Keratinocyte (primary cell): Measurements from ENCODE around the gene ZNF862. TPM values are rescaled to one million over a fixed set of nuclear protein-coding genes. Genes with fewer than 3 reads are reported as not detected.

Source experiments
- DNase-seq: peaks from one replicate; pipeline ENCODE4 v3.0.0-alpha.2; 2011; ENCODE audit warnings: low read depth, missing footprints, low spot score
- FAIRE-seq: peaks from 2 replicates; lab custom pipeline; 2011; peaks lifted over from hg19 to GRCh38; lab: Jason Lieb, UNC
- H2AFZ ChIP-seq: 2 replicates; pipeline ENCODE4 v1.6.0; 2012; ENCODE audit warnings: low read length, control low read depth, inconsistent platforms; ENCODE audit not compliant: control insufficient read depth
- H3K27ac ChIP-seq: 2 replicates; pipeline ENCODE4 v1.5.1; 2011; ENCODE audit warnings: low read length; ENCODE audit not compliant: control insufficient read depth, insufficient read depth
- H3K27me3 ChIP-seq: 3 replicates; pipeline ENCODE4 v1.6.0; 2011; ENCODE audit warnings: low read length; ENCODE audit not compliant: control insufficient read depth, insufficient read depth; ENCODE audit errors: extremely low read depth
- H3K36me3 ChIP-seq, 2 experiments: 2 replicates in 1 of 2; 3 replicates in 1 of 2; pipeline ENCODE4 v1.5.1; 2011; ENCODE audit warnings: low read length in 2 of 2, mild to moderate bottlenecking in 1 of 2; ENCODE audit not compliant: control insufficient read depth in 2 of 2, insufficient read depth in 2 of 2; ENCODE audit errors: extremely low read depth in 1 of 2
- H3K4me1 ChIP-seq: 3 replicates; pipeline ENCODE4 v1.5.1; 2011; ENCODE audit warnings: low read length; ENCODE audit not compliant: control insufficient read depth, insufficient read depth; ENCODE audit errors: extremely low read depth
- H3K4me2 ChIP-seq: 3 replicates; pipeline ENCODE4 v1.6.0; 2011; ENCODE audit warnings: low read depth, low read length; ENCODE audit not compliant: control insufficient read depth, insufficient read depth; ENCODE audit errors: extremely low read depth
- H3K4me3 ChIP-seq, 3 experiments: fragments of 200-600 bp in 1 of 3; sonication (generic) in 1 of 3; 2 replicates in 2 of 3; 3 replicates in 1 of 3; pipeline ENCODE4 v1.5.1; 2011 to 2016; ENCODE audit warnings: low read length in 3 of 3, mild to moderate bottlenecking in 3 of 3, control low read depth in 2 of 3, inconsistent platforms in 1 of 3, low read depth in 1 of 3, mixed read lengths in 1 of 3, mixed run types in 1 of 3, moderate library complexity in 1 of 3; ENCODE audit not compliant: control insufficient read depth in 2 of 3, insufficient read depth in 2 of 3; ENCODE audit errors: extremely low read depth in 1 of 3
- H3K79me2 ChIP-seq: 2 replicates; pipeline ENCODE4 v1.6.0; 2012; ENCODE audit warnings: low read length; ENCODE audit not compliant: control insufficient read depth, insufficient read depth
- H3K9ac ChIP-seq: 3 replicates; pipeline ENCODE4 v1.6.0; 2011; ENCODE audit warnings: low read length; ENCODE audit not compliant: control insufficient read depth, insufficient read depth; ENCODE audit errors: extremely low read depth
- H3K9me1 ChIP-seq: 3 replicates; pipeline ENCODE4 v1.6.0; 2011; ENCODE audit warnings: low read length; ENCODE audit not compliant: control insufficient read depth, insufficient read depth; ENCODE audit errors: extremely low read depth
- H3K9me3 ChIP-seq: 2 replicates; pipeline ENCODE4 v1.5.1; 2012; ENCODE audit warnings: low read depth, low read length; ENCODE audit not compliant: control insufficient read depth
- H4K20me1 ChIP-seq: 3 replicates; pipeline ENCODE4 v1.6.0; 2011; ENCODE audit warnings: low read length; ENCODE audit not compliant: control insufficient read depth, insufficient read depth; ENCODE audit errors: extremely low read depth
- EZH2 ChIP-seq: IDR thresholded peaks from one replicate; pipeline ENCODE4 v1.6.1; 2012; ENCODE audit warnings: inconsistent platforms, mild to moderate bottlenecking, low read length, moderate library complexity
- dilution Hi-C: fragments of 300-500 bp; cut with MboI; formaldehyde crosslinking; loops from one replicate; pipeline ENCODE4 v1.7.0; 2020; ENCODE audit warnings: low sequenced_read_pairs; ENCODE audit not compliant: extremely low pct_ligation_motif_present
- polyA plus RNA-seq, 5 experiments: library from polyadenylated mRNA; depleted of rRNA in 3 of 5; stranded (reverse) in 3 of 5; stranded (forward) in 1 of 5; unstranded in 1 of 5; fragments of >200 nt; gene quantifications; 1 replicate in 1 of 5; 2 replicates in 3 of 5; 3 replicates in 1 of 5; pipeline versions ENCODE4 v1.2.1 to v1.2.3, GENCODE V29; 2011 to 2012; ENCODE audit warnings: missing spikeins in 2 of 5, low read depth in 1 of 5, low replicate concordance in 1 of 5
- TF ChIP-seq, protein P1 (sequence below), 3 experiments: IDR thresholded peaks in 1 of 3; conservative IDR thresholded peaks in 1 of 3; optimal IDR thresholded peaks in 1 of 3; 2 replicates in 2 of 3; 3 replicates in 1 of 3; pipeline versions ENCODE3 to v1.5.1; 2011; ENCODE audit warnings: low read length in 3 of 3, mild to moderate bottlenecking in 3 of 3, moderate library complexity in 2 of 3, control low read depth in 1 of 3, inconsistent platforms in 1 of 3; ENCODE audit not compliant: insufficient read depth in 2 of 3; ENCODE audit errors: extremely low read depth in 1 of 3

ZNF862 gene
- polyA plus RNA-seq, 1 donor (not counting 4 experiments of a cell fraction or from before 2014, with no cell fraction given): 10.1 TPM

DNA sequence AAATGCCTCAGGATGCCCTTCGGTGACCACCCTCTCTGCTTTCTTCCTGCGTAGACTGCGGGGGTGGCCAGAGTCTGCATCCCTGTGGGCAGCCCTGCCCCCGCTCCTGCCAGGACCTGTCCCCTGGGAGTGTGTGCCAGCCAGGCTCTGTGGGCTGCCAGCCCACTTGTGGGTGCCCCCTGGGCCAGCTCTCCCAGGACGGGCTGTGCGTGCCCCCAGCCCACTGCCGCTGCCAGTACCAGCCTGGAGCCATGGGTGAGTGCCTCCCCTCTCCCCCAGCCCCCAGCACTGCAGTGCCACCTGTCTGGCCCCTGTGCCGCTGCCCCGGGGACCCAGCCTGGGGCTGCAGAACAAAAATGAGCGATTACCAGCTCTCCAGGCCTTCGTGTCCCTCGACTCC, 23.1 kb upstream of the ZNF862 start:
- Histone ChIP-seq H3K79me2 (no peaks in the 10 kb centered on the region), H3K9ac (no peak overlapping the region), H3K9me3 (no peaks in the 10 kb centered on the region), H3K36me3 (no peaks in the 10 kb centered on the region), H3K4me1 (no peaks in the 10 kb centered on the region), H3K27me3 (no peaks in the 10 kb centered on the region), H2AFZ (no peak overlapping the region), H4K20me1 (no peaks in the 10 kb centered on the region), H3K4me2 (no peak overlapping the region), H3K27ac (no peak overlapping the region), H3K4me3 (no peak overlapping the region), H3K9me1 (no peaks in the 10 kb centered on the region)
- FAIRE-seq (no peak), DNase-seq (no peak)
- TF ChIP-seq EZH2: no peak
- TF ChIP-seq, protein P1, sequence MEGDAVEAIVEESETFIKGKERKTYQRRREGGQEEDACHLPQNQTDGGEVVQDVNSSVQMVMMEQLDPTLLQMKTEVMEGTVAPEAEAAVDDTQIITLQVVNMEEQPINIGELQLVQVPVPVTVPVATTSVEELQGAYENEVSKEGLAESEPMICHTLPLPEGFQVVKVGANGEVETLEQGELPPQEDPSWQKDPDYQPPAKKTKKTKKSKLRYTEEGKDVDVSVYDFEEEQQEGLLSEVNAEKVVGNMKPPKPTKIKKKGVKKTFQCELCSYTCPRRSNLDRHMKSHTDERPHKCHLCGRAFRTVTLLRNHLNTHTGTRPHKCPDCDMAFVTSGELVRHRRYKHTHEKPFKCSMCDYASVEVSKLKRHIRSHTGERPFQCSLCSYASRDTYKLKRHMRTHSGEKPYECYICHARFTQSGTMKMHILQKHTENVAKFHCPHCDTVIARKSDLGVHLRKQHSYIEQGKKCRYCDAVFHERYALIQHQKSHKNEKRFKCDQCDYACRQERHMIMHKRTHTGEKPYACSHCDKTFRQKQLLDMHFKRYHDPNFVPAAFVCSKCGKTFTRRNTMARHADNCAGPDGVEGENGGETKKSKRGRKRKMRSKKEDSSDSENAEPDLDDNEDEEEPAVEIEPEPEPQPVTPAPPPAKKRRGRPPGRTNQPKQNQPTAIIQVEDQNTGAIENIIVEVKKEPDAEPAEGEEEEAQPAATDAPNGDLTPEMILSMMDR (optimal IDR thresholded peaks at IDR 0.05 in 1 of 3, IDR thresholded peaks at IDR 0.05 in 1 of 3, conservative IDR thresholded peaks at IDR 0.05 in 1 of 3; ENCODE audit: extremely low read depth in 1 of 3, insufficient read depth in 2 of 3, low read length in 3 of 3): no peak
- dilution Hi-C loops: no loop called here

DNA sequence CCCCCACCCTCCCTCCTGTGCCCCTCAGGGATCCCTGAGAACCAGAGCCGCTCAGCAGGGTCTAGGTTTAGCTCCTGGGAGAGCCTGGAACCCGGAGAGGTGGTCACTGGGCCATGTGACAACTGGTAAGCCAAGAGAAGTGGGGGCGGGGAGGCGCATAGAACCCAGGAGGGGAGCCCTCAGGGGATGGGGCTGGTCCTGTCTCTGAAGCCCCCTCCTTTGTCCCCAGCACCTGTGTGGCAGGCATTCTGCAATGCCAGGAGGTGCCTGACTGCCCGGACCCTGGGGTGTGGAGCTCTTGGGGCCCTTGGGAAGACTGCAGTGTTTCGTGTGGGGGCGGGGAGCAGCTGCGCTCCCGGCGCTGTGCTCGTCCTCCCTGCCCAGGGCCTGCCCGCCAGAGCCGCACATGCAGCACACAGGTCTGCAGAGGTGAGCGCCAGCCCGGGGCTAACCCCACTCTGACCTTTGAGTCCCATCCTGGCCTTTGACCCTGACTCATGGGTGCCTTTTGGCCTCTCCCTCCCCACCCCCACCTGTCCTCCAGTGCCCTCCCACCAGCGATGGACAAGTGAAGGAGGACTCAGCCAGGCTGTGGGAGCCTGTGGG, 22.4 kb upstream of the ZNF862 start:
- H3K9me1 ChIP-seq: no peaks in the 10 kb centered on the region

More for the DNA sequence above, 22.4 kb upstream of the ZNF862 start:
- no peak overlapping the region for H3K9ac ChIP-seq
- no peaks in the 10 kb centered on the region for H4K20me1 ChIP-seq
- H3K27me3 ChIP-seq: peaks cover 6% of the 10 kb centered on the region
- no peaks in the 10 kb centered on the region for H3K79me2 ChIP-seq
- TF ChIP-seq, protein P1 (optimal IDR thresholded peaks at IDR 0.05 in 1 of 3, IDR thresholded peaks at IDR 0.05 in 1 of 3, conservative IDR thresholded peaks at IDR 0.05 in 1 of 3; ENCODE audit: extremely low read depth in 1 of 3, insufficient read depth in 2 of 3, low read length in 3 of 3): no peak
- no peak for TF ChIP-seq EZH2
- H3K4me1 ChIP-seq: no peaks in the 10 kb centered on the region
- no peak for DNase-seq
- no peaks in the 10 kb centered on the region for H3K36me3 ChIP-seq
- no peak for FAIRE-seq
- dilution Hi-C loops: no loop called here
- no peak overlapping the region for H3K4me2 ChIP-seq
- no peak overlapping the region for H2AFZ ChIP-seq
- no peaks in the 10 kb centered on the region for H3K9me3 ChIP-seq
- no peak overlapping the region for H3K27ac ChIP-seq
- H3K4me3 ChIP-seq: no peak overlapping the region
